HG03520 (cell line): ENCODE results near the gene GPR183.
"Not testable (repeated sequence)": the region's sequence is repeated elsewhere in the genome, so short reads cannot be mapped to it uniquely, and the experiment has no call there.

Experiments used
- ATAC-seq: cut with Tn5 transposase; IDR thresholded peaks from one replicate; pipeline ENCODE4 v1.9.1; 2021; ENCODE audit warnings: mild to moderate bottlenecking, moderate library complexity; ENCODE audit not compliant: unreplicated experiment

Gene GPR183

GRCh38 chr13:99250982-99251825, 56.0 kb downstream of the GPR183 start:
- no peak for ATAC-seq

- not testable (repeated sequence) for ATAC-seq
These were observed 57.6 kb downstream of the GPR183 start for GRCh38 chr13:99249606-99250005.

- not testable (repeated sequence) for ATAC-seq
These were observed 58.0 kb downstream of the GPR183 start for GRCh38 chr13:99249178-99249577.

DNA sequence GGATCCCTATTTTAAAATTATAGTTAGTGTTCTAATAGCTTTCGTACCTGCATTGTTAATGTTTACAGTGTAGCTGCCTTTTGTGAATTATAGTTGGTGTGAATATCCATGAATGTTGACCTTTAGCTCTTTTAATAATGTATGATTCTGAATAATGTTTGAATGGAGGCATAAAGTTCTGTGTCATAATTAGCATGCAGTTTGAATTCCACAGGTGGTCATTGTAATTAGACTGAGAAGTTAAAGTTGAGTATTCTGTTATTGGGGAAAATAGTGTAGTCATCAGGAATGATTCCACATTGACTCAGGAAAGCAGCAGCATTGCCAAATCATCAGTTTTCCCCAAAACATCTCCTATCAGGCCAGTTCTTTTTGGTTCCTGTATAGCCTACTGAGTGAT, 61.1 kb downstream of the GPR183 start:
- no peak for ATAC-seq
